Measurements from ENCODE around the gene NFIA.

NFIA gene

GRCh38 chr1:61368366-61368765 is 286.0 kb downstream of the NFIA start:
- DNase-seq (ENCODE audit: low read depth, low spot score), result no peak

- DNase-seq (ENCODE audit: low read depth, low spot score), result no peak
Observed at GRCh38 chr1:61368876-61369275, 286.5 kb downstream of the NFIA start.

GRCh38 chr1:61370177-61370912 is 288.0 kb downstream of the NFIA start:
- no peak for DNase-seq (ENCODE audit: low read depth, low spot score)

- no peak for DNase-seq (ENCODE audit: low read depth, low spot score)
Observed at GRCh38 chr1:61370913-61371279, 288.5 kb downstream of the NFIA start.

GRCh38 chr1:61372944-61373343 is 290.6 kb downstream of the NFIA start:
- DNase-seq (ENCODE audit: low read depth, low spot score), result no peak

DNA sequence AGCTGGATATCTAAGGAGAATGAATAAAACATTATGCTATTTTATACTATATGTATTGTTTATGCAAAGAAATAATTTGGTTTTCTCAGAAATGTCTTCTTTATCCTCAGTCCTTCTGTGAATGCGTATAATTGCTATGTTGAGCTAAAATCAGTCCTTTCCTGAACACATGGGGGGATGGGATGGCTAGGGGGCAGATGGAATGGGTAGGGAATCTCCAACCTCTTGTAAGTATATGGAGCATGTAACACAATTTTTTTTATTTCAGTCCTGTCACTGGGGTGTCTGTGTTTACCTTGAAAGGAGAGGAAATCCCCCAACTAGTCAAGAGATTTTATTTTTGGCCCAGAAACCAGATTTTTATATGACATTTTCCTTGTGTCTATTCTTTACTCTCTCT is 291.8 kb downstream of the NFIA start:
- no peak for DNase-seq (ENCODE audit: low read depth, low spot score)

- DNase-seq (ENCODE audit: low read depth, low spot score), result no peak
Observed at GRCh38 chr1:61375082-61375880, 292.9 kb downstream of the NFIA start.

- DNase-seq (ENCODE audit: low read depth, low spot score), result no peak
Observed at GRCh38 chr1:61376151-61376550, 293.8 kb downstream of the NFIA start.

GRCh38 chr1:61377242-61377958 is 295.0 kb downstream of the NFIA start:
- DNase-seq (ENCODE audit: low read depth, low spot score), result no peak

- DNase-seq (ENCODE audit: low read depth, low spot score), result no peak
Observed at GRCh38 chr1:61378494-61379180, 296.3 kb downstream of the NFIA start.

DNA sequence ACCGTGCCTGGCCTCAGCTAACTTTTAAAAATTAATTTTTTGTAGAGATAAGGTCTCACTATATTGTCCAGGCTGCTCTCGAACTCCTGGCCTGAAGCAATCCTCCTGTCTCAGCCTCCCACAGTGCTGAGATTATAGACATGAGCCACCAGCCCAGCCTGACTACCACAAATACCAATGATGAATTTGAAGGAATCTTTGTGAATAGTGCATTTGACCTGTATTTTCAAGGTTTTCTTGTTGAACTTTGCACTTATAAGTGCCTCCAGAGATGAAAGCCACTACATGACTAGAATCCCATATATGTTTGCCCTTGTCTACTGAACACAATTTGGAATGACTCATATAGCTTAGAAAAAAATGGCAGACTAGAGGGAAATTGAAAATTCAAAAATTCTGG is 297.3 kb downstream of the NFIA start:
- no peak for DNase-seq (ENCODE audit: low read depth, low spot score)

DNA sequence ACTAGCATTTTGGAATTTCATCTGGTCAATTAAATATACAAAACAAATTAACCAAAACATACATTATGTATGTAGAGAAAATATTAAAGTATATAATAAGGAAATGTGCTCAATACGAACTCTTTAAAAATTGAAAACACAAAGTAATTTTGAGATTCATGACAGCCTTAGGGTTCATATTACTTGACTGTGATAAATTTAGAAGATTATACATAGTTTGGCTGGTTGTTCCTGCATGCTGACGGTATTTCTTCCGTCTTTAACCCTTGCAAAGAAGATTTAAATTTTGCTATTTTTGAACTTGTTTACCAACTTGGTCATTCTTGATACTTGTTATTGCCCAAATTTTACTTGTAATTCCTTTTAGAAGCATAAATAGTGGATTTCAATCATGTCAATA is 298.2 kb downstream of the NFIA start:
- no peak for DNase-seq (ENCODE audit: low read depth, low spot score)

GRCh38 chr1:61386323-61386722 is 304.0 kb downstream of the NFIA start:
- no peak for DNase-seq (ENCODE audit: low read depth, low spot score)

GRCh38 chr1:61386770-61387169 is 304.4 kb downstream of the NFIA start:
- DNase-seq (ENCODE audit: low read depth, low spot score), result no peak

- DNase-seq (ENCODE audit: low read depth, low spot score), result no peak
Observed at GRCh38 chr1:61387829-61388228, 305.5 kb downstream of the NFIA start.

- DNase-seq (ENCODE audit: low read depth, low spot score), result no peak
Observed at GRCh38 chr1:61388566-61388965, 306.2 kb downstream of the NFIA start.

DNA sequence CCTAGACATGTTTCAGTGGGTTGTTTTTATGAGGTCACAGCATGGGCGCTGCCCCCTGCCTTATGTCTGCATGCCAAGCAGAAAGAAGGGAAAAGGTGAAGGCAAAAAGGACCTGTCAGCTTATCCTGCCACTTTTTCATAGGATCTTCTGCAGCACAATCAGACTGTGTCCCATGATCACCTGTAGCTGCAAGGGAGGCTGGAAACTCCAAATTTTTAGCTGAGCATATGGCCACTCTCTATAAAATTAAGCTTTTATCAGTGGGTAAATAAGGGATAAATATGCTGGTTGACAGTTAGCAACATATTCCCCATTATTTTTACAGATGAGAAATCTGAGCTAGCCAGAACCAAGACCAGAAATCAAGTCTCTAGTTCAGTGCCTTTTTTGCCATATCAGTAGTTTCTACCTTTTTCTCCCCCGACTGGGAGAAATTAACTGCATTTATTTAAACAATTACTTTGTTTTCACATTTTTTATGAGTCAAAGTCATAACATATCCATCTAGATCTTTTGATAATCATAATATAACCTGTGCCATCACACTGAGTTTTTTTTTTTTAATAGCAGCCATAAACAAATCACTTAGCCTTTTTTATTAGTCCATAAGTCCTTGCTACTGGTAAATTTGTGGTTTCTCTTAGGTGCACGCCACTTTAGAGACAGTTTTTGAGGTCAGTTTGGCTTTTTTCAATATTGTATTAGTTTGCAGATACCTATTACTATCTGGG is 307.0 kb downstream of the NFIA start:
- no peak for DNase-seq (ENCODE audit: low read depth, low spot score)

- DNase-seq (ENCODE audit: low read depth, low spot score), result no peak
Observed at GRCh38 chr1:61389926-61390845, 307.8 kb downstream of the NFIA start.

GRCh38 chr1:61391730-61392129 is 309.4 kb downstream of the NFIA start:
- DNase-seq (ENCODE audit: low read depth, low spot score), result no peak

Measured in activated CD4-positive, CD25-positive, alpha-beta regulatory T cell treated with anti-CD3 and anti-CD28 coated beads, Interleukin-2, amount 50 U/mL, for 16 hours (primary cell).